Kidney (tissue), 14 donors: ENCODE data around the gene CWC22. TPM values are rescaled to one million over a fixed set of nuclear protein-coding genes. Genes with fewer than 3 reads are reported as not detected.
"Not testable (repeated sequence)": the region's sequence is repeated elsewhere in the genome, so short reads cannot be mapped to it uniquely, and the experiment has no call there.

Experiments used
- DNase-seq, 5 donors: peaks; one replicate each; pipeline ENCODE4 v3.0.0-alpha.2; 2013 to 2020
- FAIRE-seq: peaks from 2 replicates; lab custom pipeline; 2012; peaks lifted over from hg19 to GRCh38; lab: Jason Lieb, UNC
- H3K27ac ChIP-seq, 2 donors: one replicate each; pipeline ENCODE4 v1.7.0; 2013; ENCODE audit warnings: low read depth in 2 of 2, low read length in 2 of 2, inconsistent platforms in 1 of 2
- H3K27me3 ChIP-seq: one replicate; pipeline ENCODE4 v1.7.1; 2013; ENCODE audit warnings: low read length, inconsistent platforms; ENCODE audit not compliant: control insufficient read depth, insufficient read depth
- H3K36me3 ChIP-seq, 3 donors: one replicate each; pipeline versions ENCODE4 v1.7.0 to v1.7.1; 2013; ENCODE audit warnings: low read length in 3 of 3, control low read depth in 1 of 3, inconsistent platforms in 1 of 3; ENCODE audit not compliant: insufficient read depth in 3 of 3, control insufficient read depth in 2 of 3
- H3K4me1 ChIP-seq, 3 donors: one replicate each; pipeline versions ENCODE4 v1.7.0 to v1.7.1; 2013; ENCODE audit warnings: low read length in 3 of 3, inconsistent platforms in 1 of 3, low read depth in 1 of 3; ENCODE audit not compliant: control insufficient read depth in 2 of 3, insufficient read depth in 2 of 3
- H3K4me3 ChIP-seq, 3 donors: one replicate each; pipeline versions ENCODE4 v1.7.0 to v1.8.1; 2013; ENCODE audit warnings: low read length in 3 of 3, control low read depth in 1 of 3, inconsistent platforms in 1 of 3
- H3K9ac ChIP-seq, 3 donors: one replicate each; pipeline versions ENCODE4 v1.7.0 to v1.7.1; 2013; ENCODE audit warnings: low read length in 3 of 3, control low read depth in 1 of 3, inconsistent platforms in 1 of 3
- H3K9me3 ChIP-seq, 3 donors: one replicate each; pipeline versions ENCODE4 v1.7.0 to v1.7.1; 2013; ENCODE audit warnings: low read length in 3 of 3, control low read depth in 1 of 3, inconsistent platforms in 1 of 3; ENCODE audit not compliant: control insufficient read depth in 2 of 3, insufficient read depth in 1 of 3
- CTCF ChIP-seq: IDR thresholded peaks from 3 replicates; pipeline ENCODE4 v1.5.1; 2012; ENCODE audit warnings: mild to moderate bottlenecking, moderate library complexity, borderline replicate concordance; ENCODE audit not compliant: insufficient read depth; ENCODE audit errors: extremely low read depth
- intact Hi-C: fragments of 100-400 bp; cut with DNase I; formaldehyde crosslinking; loops from one replicate; pipeline ENCODE4 v1.11.1; 2022
- polyA plus RNA-seq: library from polyadenylated mRNA; stranded (reverse); fragments of 350-450 nt; fragmentation: Illumina TruSeq; extraction: RNeasy Lipid Tissue Mini Kit (QIAGEN cat#74804); gene quantifications from one replicate; pipeline ENCODE4 v1.2.3, GENCODE V29; 2014; ENCODE audit warnings: low read depth, low replicate concordance; ENCODE audit not compliant: insufficient read depth
- total RNA-seq: library from RNA; stranded (reverse); fragmentation: NEBNext Ultra II Directional; extraction: Animal tissue kit (Norgen Biotek cat#: 25700); gene quantifications from one replicate; pipeline ENCODE4 v1.2.1, GENCODE V29; 2021
- donor health status: control.
- donor health status: control.
- donor health status: control.
- donor health status: control.
- donor health status: control.
- donor health status: DM: yes; HTN: yes; CAD: no.
- donor health status: Normal renal cell carcinoma (clear cell type).

The CWC22 gene
- total and polyA plus RNA-seq, 2 donors from 2014 or later, result 10.3 to 20.6 TPM

DNA sequence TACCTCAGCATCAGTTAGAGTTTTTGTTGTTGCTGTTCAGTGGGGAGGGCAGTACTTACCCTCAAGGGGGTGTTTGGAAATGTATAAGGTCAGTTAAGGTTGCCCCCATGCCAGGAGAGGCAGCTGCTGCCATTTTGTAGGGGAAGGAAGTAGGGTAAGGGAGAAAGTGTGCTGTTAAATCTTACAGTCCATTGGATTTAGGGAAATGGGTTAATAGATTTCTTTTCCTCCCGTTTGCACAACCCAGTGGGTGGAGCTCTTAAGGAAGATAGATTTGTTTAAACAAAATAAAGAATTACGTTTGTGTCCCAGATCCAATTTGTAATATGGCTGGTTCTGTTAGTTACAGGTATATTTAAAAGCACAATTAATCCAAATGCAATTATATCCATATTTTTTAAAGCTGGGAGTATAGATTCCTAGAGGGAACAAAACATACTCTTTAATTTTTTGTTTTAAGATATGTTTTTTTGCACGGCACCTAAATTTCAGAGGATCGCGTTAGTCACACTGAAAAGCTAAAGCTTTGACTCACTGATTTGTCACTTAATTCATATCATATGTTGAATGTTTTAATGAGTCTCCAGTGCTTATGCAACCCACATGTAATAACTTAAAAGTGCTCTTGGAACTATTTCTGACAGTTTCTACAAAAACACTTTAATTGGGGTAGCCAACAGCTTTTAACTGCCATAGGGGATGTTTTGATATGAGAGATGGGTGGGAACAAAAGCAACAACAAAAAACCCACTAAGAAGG is 9.0 kb upstream of the CWC22 start:
- Histone ChIP-seq H3K36me3 (no peaks in the 10 kb centered on the region), H3K4me3 (no peak overlapping the region), H3K27ac (no peak overlapping the region), H3K27me3 (no peaks in the 10 kb centered on the region), H3K4me1 (no peaks in the 10 kb centered on the region), H3K9ac (no peak overlapping the region), H3K9me3 (no peaks in the 10 kb centered on the region)
- no peak for TF ChIP-seq CTCF
- no peak for FAIRE-seq
- DNase-seq, result no peak
- intact Hi-C loops, result no loop called here

- Histone ChIP-seq H3K9ac (no peak overlapping the region), H3K27me3 (no peaks in the 10 kb centered on the region), H3K36me3 (no peaks in the 10 kb centered on the region), H3K4me1 (no peaks in the 10 kb centered on the region), H3K9me3 (no peaks in the 10 kb centered on the region), H3K27ac (no peak overlapping the region), H3K4me3 (no peak overlapping the region)
- intact Hi-C loops, result no loop called here
- TF ChIP-seq CTCF, result no peak
- FAIRE-seq (no peak), DNase-seq (no peak)
These were observed 5.4 kb upstream of the CWC22 start for GRCh38 chr2:180012523-180012922.

GRCh38 chr2:180010701-180011100 is 3.6 kb upstream of the CWC22 start:
- H3K4me3 ChIP-seq, result no peak overlapping the region
- TF ChIP-seq CTCF, result no peak
- FAIRE-seq (no peak), DNase-seq (no peak)
- no peaks in the 10 kb centered on the region for H3K36me3 ChIP-seq
- no peak overlapping the region for H3K9ac ChIP-seq
- intact Hi-C loops, result no loop called here
- no peaks in the 10 kb centered on the region for H3K27me3 ChIP-seq
- no peaks in the 10 kb centered on the region for H3K9me3 ChIP-seq
- no peak overlapping the region for H3K27ac ChIP-seq
- H3K4me1 ChIP-seq, result peaks cover under 1 to 3% (median 3%) of the 10 kb centered on the region in 3 donors

- DNase-seq (no peak), FAIRE-seq (no peak)
- Histone ChIP-seq H3K36me3 (no peaks in the 10 kb centered on the region), H3K27ac (peak overlapping the region; percentile 92 to 97), H3K4me1 (peaks cover 3 to 22% (median 6%) of the 10 kb centered on the region in 3 donors), H3K4me3 (peak overlapping the region; percentile 93 to 97 (median 95)), H3K27me3 (no peaks in the 10 kb centered on the region), H3K9me3 (no peaks in the 10 kb centered on the region), H3K9ac (peak overlapping the region; percentile 45 to 96 (median 92))
- intact Hi-C loops, result no loop called here
- TF ChIP-seq CTCF, result no peak
These were observed 866 bp downstream of the CWC22 start for GRCh38 chr2:180006231-180006630.

DNA sequence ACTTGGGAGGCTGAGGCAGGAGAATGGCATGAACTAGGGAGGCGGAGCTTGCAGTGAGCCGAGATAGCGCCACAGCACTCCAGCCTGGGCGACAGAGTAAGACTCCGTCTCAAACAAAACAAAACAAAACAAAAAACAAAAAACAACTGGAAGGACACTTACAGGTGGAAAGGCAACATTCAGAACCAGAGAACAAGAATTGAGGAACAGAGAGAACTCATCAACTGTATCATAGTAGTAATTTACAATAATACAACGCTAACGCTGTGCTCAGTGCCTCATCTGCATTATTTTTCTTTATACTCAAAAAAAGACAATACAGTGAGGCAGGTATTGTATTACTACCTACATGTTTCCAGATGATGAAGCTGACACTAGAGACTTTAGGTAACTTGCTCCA is 1.6 kb downstream of the CWC22 start:
- DNase-seq, FAIRE-seq, H3K27ac ChIP-seq, H3K27me3 ChIP-seq, H3K9me3 ChIP-seq, H3K36me3 ChIP-seq, intact Hi-C loops: not testable (repeated sequence)
- Histone ChIP-seq H3K4me3 (peak overlapping the region in 2 of 3 donors; percentile 93 to 95), H3K9ac (peak overlapping the region in 1 of 3 donors; percentile 92), H3K4me1 (peaks cover 3 to 22% (median 6%) of the 10 kb centered on the region in 3 donors)
